Left renal pelvis (tissue), 4 donors: ENCODE data around the gene MARK2. TPM values are rescaled to one million over a fixed set of nuclear protein-coding genes. Genes with fewer than 3 reads are reported as not detected.

Experiments
- DNase-seq, 4 donors: peaks; one replicate each; pipeline ENCODE4 v3.0.0-alpha.2; 2013; ENCODE audit warnings: low read depth in 4 of 4, low spot score in 3 of 4
- polyA plus RNA-seq, 4 donors: library from polyadenylated mRNA; unstranded; fragments of 120-200 nt; gene quantifications; one replicate each; pipeline ENCODE4 v1.2.1, GENCODE V29; 2013; ENCODE audit not compliant: insufficient read length in 4 of 4

MARK2 gene
- polyA plus RNA-seq, 4 donors, result 25.7 to 41.3 (median 36.5) TPM

DNA sequence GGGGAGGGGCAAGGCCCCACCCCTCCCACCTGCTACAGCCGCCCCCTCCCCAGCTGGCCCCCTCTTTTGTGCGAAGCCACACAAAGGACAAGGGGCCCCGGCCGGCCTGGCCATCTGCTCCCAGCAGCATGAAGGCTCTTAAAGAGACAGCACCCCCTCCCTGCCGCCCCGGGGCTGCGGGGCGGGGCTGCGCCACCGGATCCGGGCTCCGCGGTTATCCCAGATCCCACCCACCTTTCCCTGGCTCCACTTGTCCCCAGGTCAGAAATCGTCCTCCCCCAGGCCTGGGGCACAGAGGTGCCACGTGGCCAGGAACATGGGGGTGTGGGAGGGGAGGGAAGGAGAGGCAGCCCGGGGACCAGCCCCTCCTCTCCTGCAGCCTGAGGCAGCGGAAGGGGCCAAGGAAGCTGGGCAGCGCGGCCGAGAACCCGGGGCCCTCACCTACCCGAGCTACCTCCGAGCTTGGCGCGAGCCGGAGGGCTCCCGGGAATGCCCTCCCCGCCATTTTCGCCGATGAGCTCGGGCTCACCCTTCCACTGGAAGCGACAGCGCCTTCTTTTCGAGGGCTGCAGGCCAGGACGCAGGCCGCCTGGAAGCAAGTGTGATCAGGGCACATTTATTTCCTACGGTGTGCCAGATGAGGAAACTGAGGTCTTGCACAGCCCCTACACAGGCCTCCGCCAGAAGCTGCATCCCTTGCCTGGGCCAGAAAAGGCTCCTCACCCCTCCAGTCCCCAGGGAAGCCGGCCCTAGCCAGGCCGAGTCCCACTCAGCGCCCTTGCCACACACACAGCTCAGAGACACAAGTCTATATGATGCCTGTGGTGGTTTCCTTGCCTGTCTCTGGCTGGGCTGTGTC, 80.6 kb downstream of the MARK2 start:
- DNase-seq, result no peak

GRCh38 chr11:63920126-63920938, 81.4 kb downstream of the MARK2 start:
- no peak for DNase-seq

GRCh38 chr11:63920939-63921417, 82.1 kb downstream of the MARK2 start:
- no peak for DNase-seq

DNA sequence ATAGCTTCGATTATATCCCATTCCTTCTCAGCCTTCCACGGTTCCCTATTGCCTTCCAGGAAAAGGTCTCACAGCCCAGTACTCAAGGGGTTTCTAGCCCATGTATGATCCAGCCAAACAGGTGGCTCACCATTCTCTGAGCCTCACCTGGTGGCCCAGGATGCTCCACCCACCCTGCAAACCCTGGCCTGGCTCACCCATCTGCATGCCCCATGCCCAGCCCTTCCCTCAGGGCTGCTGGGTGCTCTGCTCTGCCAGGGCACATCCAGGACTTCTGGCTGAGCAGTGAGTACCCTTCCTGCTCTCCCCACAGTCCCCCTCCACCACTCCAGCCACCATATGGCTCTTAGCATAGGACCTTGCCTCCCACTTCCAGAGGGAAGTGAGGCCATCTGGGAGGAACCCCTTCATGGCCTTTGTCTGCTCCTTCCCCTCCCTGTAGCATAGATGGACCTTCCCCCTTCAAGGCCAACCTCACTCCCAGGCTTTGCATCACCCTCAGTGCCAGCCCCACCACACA, 83.8 kb downstream of the MARK2 start:
- no peak for DNase-seq

- DNase-seq, result no peak
Observed at GRCh38 chr11:63923319-63923718, 84.4 kb downstream of the MARK2 start.

- DNase-seq, result no peak
Observed at GRCh38 chr11:63929616-63930015, 90.7 kb downstream of the MARK2 start.

GRCh38 chr11:63931045-63931444, 92.1 kb downstream of the MARK2 start:
- no peak for DNase-seq

GRCh38 chr11:63931876-63932275, 93.0 kb downstream of the MARK2 start:
- no peak for DNase-seq

DNA sequence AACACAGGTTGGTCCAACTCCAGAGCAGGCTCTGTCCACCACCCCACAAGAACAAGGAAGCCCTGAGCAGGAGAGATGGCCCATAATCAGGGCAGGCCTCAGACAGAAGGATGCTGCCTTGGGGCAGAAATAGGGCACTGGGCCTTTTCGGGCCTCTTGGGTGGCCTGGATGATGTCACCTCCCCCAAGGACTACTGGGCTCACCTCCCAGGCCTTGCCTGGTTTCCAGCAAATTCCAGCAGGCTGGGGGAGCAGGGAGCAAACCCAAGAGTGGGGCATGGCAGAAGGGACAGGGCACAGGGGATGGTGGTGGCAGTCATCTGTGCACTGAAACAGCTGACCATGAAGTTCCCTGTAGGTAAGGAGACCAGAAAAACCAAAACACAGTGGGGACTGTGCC, 94.5 kb downstream of the MARK2 start:
- DNase-seq, result no peak

GRCh38 chr11:63937713-63938478, 99.0 kb downstream of the MARK2 start:
- no peak for DNase-seq

GRCh38 chr11:63938479-63939396, 99.8 kb downstream of the MARK2 start, which contains the start of gene NAA40:
TSS of gene NAA40 (plus strand) at chr11:63939002. CDS start at chr11:63939097, 95 bp downstream.
- DNase-seq, result peak; percentile 87 to 92 (median 90)

DNA sequence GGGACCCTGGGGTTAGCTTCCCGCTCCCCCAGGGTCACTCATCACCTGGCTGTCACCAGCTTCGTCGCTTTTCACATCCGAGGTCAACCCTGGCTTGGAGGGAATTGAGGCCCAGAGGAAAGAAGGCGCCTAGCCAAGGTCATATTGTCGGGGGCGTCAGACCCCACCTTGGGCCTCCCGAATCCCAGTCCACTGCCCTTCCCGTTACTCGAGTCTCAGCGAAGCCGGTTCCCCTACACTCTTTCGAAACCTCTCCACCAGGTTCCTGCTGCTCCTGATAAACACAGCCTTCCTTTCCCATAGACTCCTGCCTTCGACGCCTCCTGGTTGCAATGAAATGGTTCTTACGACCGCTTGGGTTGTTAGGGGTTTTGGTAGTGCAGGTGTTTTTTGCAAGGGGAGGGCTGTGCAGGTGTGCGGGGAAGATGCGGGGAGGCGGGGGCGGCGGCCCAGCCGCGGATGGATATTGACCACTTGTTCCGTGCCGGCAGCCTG, 100.5 kb downstream of the MARK2 start:
- no peak for DNase-seq

DNA sequence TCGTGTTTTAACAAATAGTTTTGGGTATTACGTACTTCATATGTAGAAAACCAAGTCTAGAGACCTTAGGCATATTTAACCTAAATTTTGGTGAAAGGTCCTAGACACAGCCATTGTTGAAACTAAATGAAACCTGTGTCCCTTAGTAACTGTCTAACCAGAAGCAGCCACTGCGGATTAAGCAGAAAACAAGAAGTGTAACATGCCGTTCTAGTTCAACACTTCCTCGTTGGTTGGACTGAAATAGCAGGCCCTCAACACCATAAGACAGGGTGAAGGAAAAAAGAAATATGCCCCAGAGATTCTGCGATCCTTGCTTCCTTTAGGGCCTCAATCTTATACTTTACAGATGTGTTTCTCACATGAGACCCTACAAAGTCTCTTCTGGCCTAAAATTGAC, 101.9 kb downstream of the MARK2 start:
- no peak for DNase-seq

GRCh38 chr11:63941901-63942300, 103.0 kb downstream of the MARK2 start:
- no peak for DNase-seq

GRCh38 chr11:63942803-63943202, 103.9 kb downstream of the MARK2 start:
- no peak for DNase-seq

GRCh38 chr11:63944987-63945386, 106.1 kb downstream of the MARK2 start:
- DNase-seq, result no peak

GRCh38 chr11:63945477-63946163, 106.7 kb downstream of the MARK2 start:
- DNase-seq, result peak in 1 of 4 donors; percentile 57

- DNase-seq, result no peak
Observed at GRCh38 chr11:63951779-63952536, 113.0 kb downstream of the MARK2 start.
